ENCODE results near the gene HOXB1.

GRCh38 chr17:48570325-48571023 lies 39.7 kb upstream of the HOXB1 start:
- no peak for TF ChIP-seq YY1 (IDR thresholded peaks at IDR 0.05; ENCODE audit: low read depth)
- no peak for TF ChIP-seq RAD21 (IDR thresholded peaks at IDR 0.05; ENCODE audit: low read length)
- no peak for TF ChIP-seq CTCF (IDR thresholded peaks at IDR 0.05)

Data from SK-N-SH (cell line).